Activated gamma-delta T cell treated with Interleukin-2 at 50 U/mL for 16 hours (primary cell): ENCODE data around the gene BMX.

Experiments used
- DNase-seq: peaks from one replicate; pipeline ENCODE4 v3.0.0-alpha.2; 2020

The BMX gene

GRCh38 chrX:15509845-15510244, 9.2 kb downstream of the BMX start:
- no peak for DNase-seq

- no peak for DNase-seq
Measured at GRCh38 chrX:15511563-15511962, 11.0 kb downstream of the BMX start.

GRCh38 chrX:15512401-15512965, 11.9 kb downstream of the BMX start:
- no peak for DNase-seq

- DNase-seq = no peak
Measured at GRCh38 chrX:15514279-15514678, 13.7 kb downstream of the BMX start.

GRCh38 chrX:15515931-15516330, 15.3 kb downstream of the BMX start:
- no peak for DNase-seq

- DNase-seq = no peak
Measured at GRCh38 chrX:15522464-15522863, 21.9 kb downstream of the BMX start.

GRCh38 chrX:15523088-15523487, 22.5 kb downstream of the BMX start:
- no peak for DNase-seq

GRCh38 chrX:15524417-15524816, 23.8 kb downstream of the BMX start:
- DNase-seq = no peak

GRCh38 chrX:15525664-15526416, 25.2 kb downstream of the BMX start:
- no peak for DNase-seq

- DNase-seq = no peak
Measured at GRCh38 chrX:15529165-15529564, 28.6 kb downstream of the BMX start.

GRCh38 chrX:15530318-15530717, 29.7 kb downstream of the BMX start:
- DNase-seq = no peak

GRCh38 chrX:15546745-15547144, 46.1 kb downstream of the BMX start:
- DNase-seq = no peak

- DNase-seq = no peak
Measured at GRCh38 chrX:15547356-15547755, 46.7 kb downstream of the BMX start.

GRCh38 chrX:15549189-15550012, 48.8 kb downstream of the BMX start:
- DNase-seq = no peak

- no peak for DNase-seq
Measured at GRCh38 chrX:15559227-15559626, 58.6 kb downstream of the BMX start.

GRCh38 chrX:15560924-15561323, 60.3 kb downstream of the BMX start:
- DNase-seq = no peak

GRCh38 chrX:15563056-15563455, 62.4 kb downstream of the BMX start:
- no peak for DNase-seq

- no peak for DNase-seq
Measured at GRCh38 chrX:15564981-15565579, 64.5 kb downstream of the BMX start.

GRCh38 chrX:15566244-15566643, 65.6 kb downstream of the BMX start:
- no peak for DNase-seq

GRCh38 chrX:15567267-15567666, 66.7 kb downstream of the BMX start:
- DNase-seq = no peak

GRCh38 chrX:15567886-15568616, 67.4 kb downstream of the BMX start:
- DNase-seq = no peak

GRCh38 chrX:15570145-15570544, 69.5 kb downstream of the BMX start:
- no peak for DNase-seq

- DNase-seq = no peak
Measured at GRCh38 chrX:15574017-15574416, 73.4 kb downstream of the BMX start.
